Measurements from ENCODE around the gene TRIM61.
"Not testable (repeated sequence)": the region's sequence is repeated elsewhere in the genome, so short reads cannot be mapped to it uniquely, and the experiment has no call there.

TRIM61 gene

GRCh38 chr4:164946810-164947209 lies 30.6 kb downstream of the TRIM61 start:
- Histone ChIP-seq H3K79me2 (ENCODE audit: control insufficient read depth, insufficient read depth, low read length) (no peaks in the 10 kb centered on the region), H3K36me3 (ENCODE audit: control insufficient read depth, insufficient read depth, low read length) (no peaks in the 10 kb centered on the region), H3K18ac (ENCODE audit: low read length) (no peak overlapping the region), H2AK5ac (ENCODE audit: low read length) (no peak overlapping the region), H3K4me1 (ENCODE audit: control insufficient read depth, low read depth, low read length) (peaks cover 2% of the 10 kb centered on the region), H2BK15ac (replicated peaks; ENCODE audit: low read depth) (no peak overlapping the region), H4K5ac (ENCODE audit: low read length) (no peak overlapping the region), H4K8ac (ENCODE audit: low read depth, low read length) (no peak overlapping the region), H3K27me3 (ENCODE audit: insufficient read depth, low read length, poor library complexity) (no peaks in the 10 kb centered on the region), H3K9ac (ENCODE audit: low read length) (no peak overlapping the region), H2BK120ac (ENCODE audit: low read depth, low read length) (no peak overlapping the region), H3K4me2 (ENCODE audit: low read length) (no peak overlapping the region), H3K4me3 (ENCODE audit: low read length) (no peak overlapping the region), H3K79me1 (ENCODE audit: low read length) (no peaks in the 10 kb centered on the region), H3K27ac (ENCODE audit: low read depth, low read length) (no peak overlapping the region), H2BK5ac (ENCODE audit: low read length) (no peak overlapping the region), H3K56ac (ENCODE audit: low read length) (no peak overlapping the region), H3K23ac (ENCODE audit: low read length) (no peak overlapping the region), H3K4ac (ENCODE audit: low read depth, low read length) (no peak overlapping the region)
- no peak for DNase-seq
- no CpG with 5 or more reads among the region's 5 CpGs for WGBS (ENCODE audit: extremely low coverage, insufficient coverage, low lambda C conversion rate)

- Histone ChIP-seq H3K27ac (ENCODE audit: low read depth, low read length) (no peak overlapping the region), H3K27me3 (ENCODE audit: insufficient read depth, low read length, poor library complexity) (no peaks in the 10 kb centered on the region), H3K9ac (ENCODE audit: low read length) (no peak overlapping the region), H3K4ac (ENCODE audit: low read depth, low read length) (no peak overlapping the region), H3K36me3 (ENCODE audit: control insufficient read depth, insufficient read depth, low read length) (no peaks in the 10 kb centered on the region), H2BK5ac (ENCODE audit: low read length) (no peak overlapping the region), H3K18ac (ENCODE audit: low read length) (no peak overlapping the region), H4K8ac (ENCODE audit: low read depth, low read length) (no peak overlapping the region), H3K4me1 (ENCODE audit: control insufficient read depth, low read depth, low read length) (peaks cover 2% of the 10 kb centered on the region), H3K23ac (ENCODE audit: low read length) (no peak overlapping the region), H3K79me2 (ENCODE audit: control insufficient read depth, insufficient read depth, low read length) (no peaks in the 10 kb centered on the region), H2BK15ac (replicated peaks; ENCODE audit: low read depth) (no peak overlapping the region), H2AK5ac (ENCODE audit: low read length) (no peak overlapping the region), H3K56ac (ENCODE audit: low read length) (no peak overlapping the region), H3K4me2 (ENCODE audit: low read length) (no peak overlapping the region), H3K4me3 (ENCODE audit: low read length) (no peak overlapping the region), H3K79me1 (ENCODE audit: low read length) (no peaks in the 10 kb centered on the region), H4K5ac (ENCODE audit: low read length) (no peak overlapping the region), H2BK120ac (ENCODE audit: low read depth, low read length) (no peak overlapping the region)
- WGBS (ENCODE audit: extremely low coverage, insufficient coverage, low lambda C conversion rate), result no CpG with 5 or more reads among the region's 5 CpGs
- DNase-seq, result no peak
These were observed 32.3 kb downstream of the TRIM61 start for GRCh38 chr4:164945146-164945545.

GRCh38 chr4:164943192-164943591 lies 34.3 kb downstream of the TRIM61 start:
- no peak overlapping the region for H3K27ac ChIP-seq (ENCODE audit: low read depth, low read length)
- H3K18ac ChIP-seq (ENCODE audit: low read length), result no peak overlapping the region
- no peak for DNase-seq
- no peak overlapping the region for H2BK5ac ChIP-seq (ENCODE audit: low read length)
- no peak overlapping the region for H3K9ac ChIP-seq (ENCODE audit: low read length)
- H3K79me1 ChIP-seq (ENCODE audit: low read length), result no peaks in the 10 kb centered on the region
- H2AK5ac ChIP-seq (ENCODE audit: low read length), result no peak overlapping the region
- WGBS (ENCODE audit: extremely low coverage, insufficient coverage, low lambda C conversion rate), result no CpG with 5 or more reads among the region's 9 CpGs
- no peak overlapping the region for H2BK15ac ChIP-seq (replicated peaks; ENCODE audit: low read depth)
- no peak overlapping the region for H3K23ac ChIP-seq (ENCODE audit: low read length)
- peaks cover 2% of the 10 kb centered on the region for H3K4me1 ChIP-seq (ENCODE audit: control insufficient read depth, low read depth, low read length)
- H2BK120ac ChIP-seq (ENCODE audit: low read depth, low read length), result no peak overlapping the region
- H4K5ac ChIP-seq (ENCODE audit: low read length), result no peak overlapping the region
- H3K56ac ChIP-seq (ENCODE audit: low read length), result no peak overlapping the region
- H4K8ac ChIP-seq (ENCODE audit: low read depth, low read length), result no peak overlapping the region
- H3K4me3 ChIP-seq (ENCODE audit: low read length), result no peak overlapping the region
- no peaks in the 10 kb centered on the region for H3K79me2 ChIP-seq (ENCODE audit: control insufficient read depth, insufficient read depth, low read length)
- H3K4ac ChIP-seq (ENCODE audit: low read depth, low read length), result no peak overlapping the region
- no peak overlapping the region for H3K4me2 ChIP-seq (ENCODE audit: low read length)
- H3K36me3 ChIP-seq (ENCODE audit: control insufficient read depth, insufficient read depth, low read length), result no peaks in the 10 kb centered on the region
- no peaks in the 10 kb centered on the region for H3K27me3 ChIP-seq (ENCODE audit: insufficient read depth, low read length, poor library complexity)

- Histone ChIP-seq H3K4ac (ENCODE audit: low read depth, low read length) (no peak overlapping the region), H3K27ac (ENCODE audit: low read depth, low read length) (no peak overlapping the region), H2BK120ac (ENCODE audit: low read depth, low read length) (no peak overlapping the region), H2BK5ac (ENCODE audit: low read length) (no peak overlapping the region), H2AK5ac (ENCODE audit: low read length) (no peak overlapping the region), H3K18ac (ENCODE audit: low read length) (no peak overlapping the region), H3K23ac (ENCODE audit: low read length) (no peak overlapping the region), H4K5ac (ENCODE audit: low read length) (no peak overlapping the region), H3K56ac (ENCODE audit: low read length) (no peak overlapping the region), H3K36me3 (ENCODE audit: control insufficient read depth, insufficient read depth, low read length) (no peaks in the 10 kb centered on the region), H2BK15ac (replicated peaks; ENCODE audit: low read depth) (no peak overlapping the region), H3K79me2 (ENCODE audit: control insufficient read depth, insufficient read depth, low read length) (no peaks in the 10 kb centered on the region), H3K9ac (ENCODE audit: low read length) (no peak overlapping the region), H3K27me3 (ENCODE audit: insufficient read depth, low read length, poor library complexity) (no peaks in the 10 kb centered on the region), H3K4me2 (ENCODE audit: low read length) (no peak overlapping the region), H3K4me1 (ENCODE audit: control insufficient read depth, low read depth, low read length) (no peaks in the 10 kb centered on the region), H3K4me3 (ENCODE audit: low read length) (no peak overlapping the region), H4K8ac (ENCODE audit: low read depth, low read length) (no peak overlapping the region), H3K79me1 (ENCODE audit: low read length) (no peaks in the 10 kb centered on the region)
- DNase-seq, result peak; percentile 70
These were observed 39.7 kb downstream of the TRIM61 start for GRCh38 chr4:164937576-164938270.

GRCh38 chr4:164935865-164936606 lies 41.4 kb downstream of the TRIM61 start:
- H3K4me3 ChIP-seq (ENCODE audit: low read length); H3K23ac ChIP-seq (ENCODE audit: low read length); H3K56ac ChIP-seq (ENCODE audit: low read length); DNase-seq; H3K4me1 ChIP-seq (ENCODE audit: control insufficient read depth, low read depth, low read length); H2AK5ac ChIP-seq (ENCODE audit: low read length); H3K36me3 ChIP-seq (ENCODE audit: control insufficient read depth, insufficient read depth, low read length); H3K9ac ChIP-seq (ENCODE audit: low read length); H3K27me3 ChIP-seq (ENCODE audit: insufficient read depth, low read length, poor library complexity); H2BK120ac ChIP-seq (ENCODE audit: low read depth, low read length); H3K4me2 ChIP-seq (ENCODE audit: low read length); H3K79me2 ChIP-seq (ENCODE audit: control insufficient read depth, insufficient read depth, low read length); H3K18ac ChIP-seq (ENCODE audit: low read length); H3K27ac ChIP-seq (ENCODE audit: low read depth, low read length); H3K4ac ChIP-seq (ENCODE audit: low read depth, low read length); H4K5ac ChIP-seq (ENCODE audit: low read length); H3K79me1 ChIP-seq (ENCODE audit: low read length); H2BK15ac ChIP-seq (replicated peaks; ENCODE audit: low read depth); H2BK5ac ChIP-seq (ENCODE audit: low read length); H4K8ac ChIP-seq (ENCODE audit: low read depth, low read length): not testable (repeated sequence)
- WGBS (ENCODE audit: extremely low coverage, insufficient coverage, low lambda C conversion rate), result no CpG with 5 or more reads among the region's 9 CpGs
